Tibial nerve (tissue), 3 donors: Measurements from ENCODE around the gene RAB17.

Source experiments
- CTCF ChIP-seq, 5 experiments: fragments of 200-600 bp in 3 of 5; fragments of 450-650 bp in 2 of 5; sonication (generic) in 3 of 5; IDR thresholded peaks; one replicate each; pipeline ENCODE4 v1.5.1; 2016 to 2019; ENCODE audit warnings: antibody characterized with exemption in 5 of 5, mild to moderate bottlenecking in 3 of 5, moderate library complexity in 2 of 5
- POLR2A ChIP-seq, 2 donors: fragments of 450-650 bp; IDR thresholded peaks; one replicate each; pipeline ENCODE4 v1.6.1; 2017; ENCODE audit warnings: antibody characterized with exemption in 2 of 2, mild to moderate bottlenecking in 2 of 2, moderate library complexity in 2 of 2

GRCh38 chr2:237594514-237594871, 4.0 kb upstream of the RAB17 start:
- TF ChIP-seq POLR2A (IDR thresholded peaks at IDR 0.05) (no peak), CTCF (IDR thresholded peaks at IDR 0.05) (no peak)
